ENCODE results near the gene STK10.

Gene STK10

GRCh38 chr5:172105811-172106210 lies 82.2 kb downstream of the STK10 start:
- DNase-seq = no peak

DNA sequence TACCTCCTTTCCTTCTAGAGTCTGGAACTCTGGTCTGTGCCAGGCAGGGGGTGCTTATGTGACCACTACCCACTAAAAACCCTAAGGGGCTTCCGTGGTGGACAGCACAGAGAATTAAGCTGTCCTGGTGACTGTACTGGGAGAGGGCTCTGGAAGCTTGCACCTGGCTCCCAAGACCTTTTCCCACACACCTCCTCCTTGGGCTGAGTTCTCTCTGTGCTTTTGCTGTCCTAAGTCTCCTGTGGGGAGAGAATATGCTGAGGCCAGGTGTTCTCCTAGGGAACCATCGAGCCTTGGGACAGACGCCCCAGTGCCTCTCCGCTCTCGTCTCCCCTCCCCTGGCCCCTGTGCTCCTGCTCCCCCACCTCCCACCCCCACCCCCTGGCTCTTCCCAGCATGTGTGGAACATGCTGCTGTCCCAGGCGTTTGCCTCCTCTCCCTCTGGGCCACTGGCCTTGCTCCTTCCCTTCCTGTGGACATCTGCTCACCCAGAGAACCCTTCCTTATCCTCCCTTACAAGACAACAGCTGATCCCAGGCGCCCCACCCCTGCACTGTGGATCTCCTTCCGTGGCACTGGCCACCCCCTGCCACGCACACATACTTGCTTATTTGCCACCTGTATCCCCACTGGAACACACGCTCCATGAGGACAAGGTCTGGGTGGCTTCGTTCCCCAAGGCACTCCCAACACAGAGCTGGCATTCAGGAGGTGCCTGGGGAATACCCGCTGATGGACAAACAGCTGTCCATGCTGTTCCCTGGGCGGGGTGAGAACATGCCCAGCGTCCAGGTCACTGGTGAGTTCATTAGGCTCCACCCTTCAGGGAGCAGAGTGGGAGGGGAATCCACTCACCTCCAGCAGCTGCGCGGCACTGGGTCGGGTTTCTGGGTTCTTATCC lies 83.0 kb downstream of the STK10 start:
- no peak for DNase-seq

DNA sequence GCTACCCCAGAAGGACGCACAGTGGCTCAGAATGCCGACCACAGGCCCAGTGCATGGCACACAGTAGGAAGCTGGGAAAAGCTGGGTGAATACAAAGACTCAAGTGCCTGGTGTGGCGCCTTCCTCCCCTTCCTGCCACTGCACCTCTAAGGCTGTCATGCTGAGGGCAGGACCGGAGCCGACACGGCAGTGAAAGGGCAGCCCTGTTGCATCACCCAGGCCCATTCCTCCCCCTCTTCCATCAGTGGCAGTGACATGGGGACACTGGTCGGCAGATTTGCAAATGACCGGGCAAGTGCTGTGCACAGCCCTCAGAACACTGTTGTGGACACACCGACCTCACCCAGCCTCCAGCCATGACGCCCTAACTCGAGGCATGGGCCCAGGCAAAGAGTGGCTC lies 84.0 kb downstream of the STK10 start:
- DNase-seq = no peak

- DNase-seq = no peak
Measured at GRCh38 chr5:172102913-172103626, 85.0 kb downstream of the STK10 start.

DNA sequence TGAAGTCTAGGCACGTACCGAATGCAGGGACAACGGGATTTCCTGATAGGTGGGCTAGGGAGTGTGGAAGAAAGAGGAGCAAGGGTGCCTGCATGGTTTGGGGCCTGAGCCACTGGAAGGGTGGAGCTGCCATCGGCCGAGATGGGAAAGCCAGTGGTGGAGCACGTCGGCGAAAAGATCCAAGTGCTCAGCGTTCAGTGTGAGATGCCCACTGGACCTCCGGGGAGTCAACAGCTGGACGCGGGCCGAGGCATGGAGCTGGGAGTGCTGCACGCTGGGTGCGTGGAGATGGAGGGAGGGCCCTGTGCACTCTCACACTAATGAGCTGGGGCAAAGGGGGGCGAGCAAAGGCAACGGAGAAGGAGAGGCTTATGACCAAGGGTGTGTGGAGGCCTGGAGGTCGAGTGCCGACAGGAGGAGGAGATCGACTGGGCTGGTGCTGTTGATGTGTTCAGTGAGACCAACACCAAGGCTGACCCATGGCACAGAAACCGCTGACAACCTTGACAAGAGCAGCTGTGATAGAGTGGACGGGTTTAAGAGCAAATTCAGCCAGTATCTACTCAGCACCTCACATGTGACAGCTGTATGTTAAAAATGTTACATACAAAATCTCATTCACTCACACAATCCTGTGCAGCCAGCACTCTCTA lies 85.7 kb downstream of the STK10 start:
- DNase-seq = no peak

DNA sequence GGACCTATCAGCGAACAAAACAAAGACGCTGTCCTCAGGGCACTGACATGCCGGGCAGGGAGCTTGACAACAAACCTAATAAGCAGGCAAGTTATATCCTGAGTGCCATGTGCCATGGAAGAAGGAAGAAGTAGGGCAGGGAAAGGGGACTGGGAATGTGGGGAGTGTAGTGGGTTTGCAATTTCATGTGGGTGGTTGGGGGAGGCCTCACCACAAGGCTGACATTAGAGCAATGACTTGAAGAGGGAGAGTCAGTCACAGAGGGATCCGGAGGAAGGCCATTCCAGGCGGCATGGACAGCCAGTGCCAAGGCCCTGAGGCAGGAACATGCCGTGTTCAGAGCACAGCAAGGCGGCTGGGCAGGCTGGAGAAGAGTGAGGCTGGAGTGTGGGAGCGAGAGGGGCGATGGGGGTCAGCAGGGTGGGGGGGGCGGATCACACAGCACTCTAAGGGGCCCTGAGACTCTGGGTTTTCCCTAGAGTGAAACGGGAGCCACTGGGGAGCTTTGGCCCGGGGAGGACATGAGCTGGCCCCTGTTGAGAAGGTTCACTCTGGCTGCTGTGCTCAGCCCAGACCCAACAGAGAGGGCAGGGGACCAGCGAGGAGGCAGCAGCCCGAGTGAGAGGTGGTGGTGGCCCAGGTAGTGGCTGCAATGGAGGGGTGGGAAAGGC lies 86.3 kb downstream of the STK10 start:
- DNase-seq = no peak

DNA sequence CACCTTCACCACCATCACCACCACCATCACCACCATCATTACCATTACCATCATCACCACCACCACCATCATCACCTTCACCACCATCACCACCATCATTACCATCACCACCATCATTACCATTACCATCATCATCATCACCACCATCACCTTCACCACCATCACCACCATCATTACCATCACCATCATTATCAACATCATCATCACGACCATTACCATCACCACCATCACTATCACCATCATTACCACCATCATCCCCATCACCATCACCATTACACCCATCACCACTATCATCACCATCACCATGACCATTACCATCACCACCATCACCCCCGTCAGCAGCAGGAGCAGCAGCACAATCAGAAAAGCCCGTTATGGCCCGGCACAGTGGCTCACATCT lies 89.1 kb downstream of the STK10 start:
- DNase-seq = no peak

DNA sequence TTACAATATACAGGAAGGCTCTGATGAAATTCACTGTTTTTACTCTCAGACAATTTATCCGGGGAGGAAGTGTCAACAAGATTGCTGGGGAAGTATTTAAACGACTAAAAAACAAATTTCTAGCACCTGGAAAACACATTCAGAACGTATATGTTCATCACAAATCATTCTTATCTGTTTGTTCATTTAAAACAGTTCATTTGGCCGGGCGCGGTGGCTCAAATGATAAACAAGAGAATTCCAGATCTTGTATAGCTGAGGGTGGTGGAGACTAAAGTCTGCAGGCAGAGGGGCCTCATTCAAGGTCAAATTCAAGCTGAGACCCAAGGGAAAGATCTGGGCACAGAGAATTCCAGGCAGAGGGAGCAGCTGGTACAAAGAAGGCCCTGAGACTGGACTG lies 90.0 kb downstream of the STK10 start:
- DNase-seq = no peak

DNA sequence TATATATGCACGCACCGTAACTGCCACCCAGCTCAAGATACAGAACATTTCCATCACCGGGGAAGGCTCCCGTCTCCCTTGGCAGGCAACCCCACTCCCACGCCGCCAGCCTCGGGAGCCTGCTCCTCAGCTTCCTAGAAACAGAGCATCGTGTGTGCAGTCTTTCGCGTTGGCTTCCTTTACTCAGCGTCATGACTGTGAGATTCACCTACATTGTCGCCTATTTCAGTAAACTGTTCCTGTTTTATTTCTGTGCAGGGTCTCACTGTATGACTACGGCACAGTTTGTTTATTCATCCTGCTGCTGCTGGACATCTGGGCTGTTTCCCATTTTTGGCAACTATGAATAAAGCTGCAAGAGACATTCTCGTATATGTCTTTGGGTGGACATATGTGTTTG lies 90.7 kb downstream of the STK10 start:
- DNase-seq = no peak

DNA sequence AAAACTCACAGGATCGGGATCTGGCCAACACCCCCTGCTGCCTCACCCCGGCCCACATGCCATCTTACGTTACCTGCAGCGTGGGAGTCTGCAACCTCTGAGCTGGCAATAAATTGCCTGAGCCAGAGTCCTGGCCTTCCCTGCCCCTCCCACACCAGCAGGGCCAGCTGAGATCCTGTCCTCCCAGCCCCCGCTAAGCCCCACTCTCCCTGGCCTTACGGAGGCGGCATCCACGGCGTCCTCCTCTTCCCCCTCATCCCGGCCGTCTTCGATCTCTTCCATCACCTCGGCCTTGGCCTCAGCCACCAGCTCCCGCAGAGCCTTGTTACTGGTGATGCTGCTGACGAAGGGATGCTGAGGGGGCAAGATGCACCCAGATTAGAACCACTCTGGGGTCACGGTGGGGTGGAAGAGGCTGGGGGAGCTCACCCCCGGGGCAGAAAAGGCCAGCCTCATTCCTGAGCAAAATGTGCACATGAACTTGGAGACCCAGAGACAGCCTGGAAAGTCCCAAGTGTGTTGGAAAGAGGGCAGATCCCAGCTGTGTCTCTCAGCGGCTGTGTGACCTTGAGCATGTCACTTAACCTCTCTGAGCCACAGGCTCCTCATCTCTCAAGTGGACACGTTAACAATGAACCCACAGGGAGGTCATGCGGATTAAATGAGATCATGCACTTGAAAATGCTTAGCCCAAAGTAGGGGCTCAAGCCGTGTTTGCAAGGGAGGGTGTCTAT lies 91.7 kb downstream of the STK10 start:
- DNase-seq = no peak

DNA sequence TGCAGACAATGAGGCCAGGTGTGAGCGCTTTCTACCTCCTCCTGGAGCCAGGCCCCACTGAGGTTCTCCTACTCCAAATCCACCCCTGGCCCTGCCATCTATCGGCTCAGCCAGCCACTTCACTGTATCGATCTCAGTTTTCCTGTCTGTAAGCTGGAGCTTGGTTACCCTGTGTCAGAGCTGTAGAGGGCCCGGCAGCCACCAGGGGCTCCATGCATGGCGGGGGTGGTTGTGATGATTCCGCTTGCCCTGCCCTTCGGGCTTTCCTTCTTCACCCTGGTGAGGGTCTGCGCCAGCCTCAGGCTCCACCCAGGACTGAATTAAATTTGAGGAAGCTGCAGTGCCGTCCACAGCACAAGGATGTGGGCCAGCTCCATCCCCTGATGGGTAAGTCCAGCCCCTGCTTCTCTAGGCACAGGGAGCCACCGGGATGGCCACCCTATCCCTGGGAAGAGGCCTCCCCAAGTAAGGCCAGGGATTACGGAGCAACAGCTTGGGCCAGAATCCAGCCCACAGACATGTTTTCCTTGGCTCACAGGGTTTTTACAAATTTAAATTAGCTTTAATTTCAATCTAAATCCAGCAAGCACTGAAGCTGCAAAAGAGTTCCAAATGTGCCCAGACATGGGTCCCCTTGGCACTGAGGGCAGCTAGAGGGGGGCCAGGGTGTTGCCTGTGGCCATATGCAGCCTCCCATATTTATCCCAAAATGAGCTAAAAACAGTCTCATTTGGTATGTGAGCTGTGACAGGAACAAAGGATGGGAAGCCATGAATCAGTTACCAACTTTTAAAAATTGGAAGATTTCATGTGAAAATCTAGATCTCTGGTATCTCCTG lies 92.4 kb downstream of the STK10 start:
- DNase-seq = no peak

DNA sequence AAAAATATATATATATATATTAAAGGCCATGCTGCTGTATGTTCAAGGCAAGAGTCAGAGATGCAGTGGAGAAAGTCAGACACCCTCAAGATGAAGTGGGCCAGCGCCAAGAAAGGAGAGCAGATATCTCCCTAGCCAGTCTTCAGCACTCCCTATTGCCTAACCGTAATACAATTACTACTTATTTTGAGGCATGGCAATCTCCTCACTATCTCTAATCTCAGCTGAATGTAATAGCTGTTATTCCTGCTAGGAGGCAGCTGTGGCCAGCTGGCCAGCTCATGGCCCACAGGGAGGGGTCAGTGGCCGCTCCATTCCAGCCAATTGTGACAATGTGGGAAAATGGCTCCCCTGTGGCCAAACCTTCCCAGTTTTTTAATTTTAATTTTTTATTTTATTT lies 94.1 kb downstream of the STK10 start:
- no peak for DNase-seq

DNA sequence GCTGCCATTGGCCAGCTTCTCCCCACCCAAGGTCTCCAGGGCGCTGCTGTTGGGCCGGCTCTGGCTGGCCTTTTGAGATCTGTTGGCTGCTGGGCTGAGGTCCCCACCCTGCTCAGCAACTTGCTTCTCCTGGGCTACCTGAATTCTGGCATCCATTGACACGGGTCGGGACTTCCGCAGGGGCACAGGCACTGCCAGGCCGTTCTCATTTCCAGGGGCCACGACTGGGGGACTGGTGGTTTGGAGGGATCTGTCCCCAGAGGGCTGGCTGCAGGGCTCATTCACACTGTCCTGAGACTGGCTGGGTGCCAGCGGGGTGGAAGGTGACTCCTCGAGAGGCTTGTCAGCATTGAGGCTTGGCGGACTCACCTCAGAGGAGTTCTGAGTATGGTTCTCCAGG lies 94.5 kb downstream of the STK10 start:
- DNase-seq = no peak

- no peak for DNase-seq
Measured at GRCh38 chr5:172091956-172092732, 95.9 kb downstream of the STK10 start.

DNA sequence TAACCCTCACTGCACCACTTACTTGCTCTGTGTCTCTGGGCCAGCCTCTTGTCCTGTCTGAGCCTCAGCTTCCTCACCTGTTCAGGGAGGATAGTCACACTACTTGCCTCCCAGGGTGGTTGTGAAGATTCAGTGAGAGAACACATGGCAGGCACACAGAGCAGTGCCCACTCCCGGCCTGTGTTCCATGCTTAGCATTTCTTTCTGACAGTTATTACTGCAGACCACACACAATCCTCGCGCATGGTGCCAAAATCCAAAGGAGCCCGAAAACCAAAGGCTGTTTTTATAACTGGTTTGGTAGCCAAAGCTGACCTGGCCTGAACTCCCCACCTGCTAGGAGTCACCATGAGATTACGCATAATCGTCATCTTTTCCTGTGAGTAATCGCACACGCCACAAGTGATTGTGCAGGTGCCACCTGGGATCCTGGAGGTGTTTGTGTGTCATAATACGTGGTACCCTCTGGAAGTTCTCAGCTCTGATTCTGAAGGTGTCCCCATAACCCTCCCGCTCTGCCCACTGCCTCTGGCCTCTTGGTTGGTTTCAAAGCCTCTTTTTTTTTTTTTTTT lies 97.0 kb downstream of the STK10 start:
- no peak for DNase-seq

GRCh38 chr5:172089298-172090117 lies 98.5 kb downstream of the STK10 start:
- no peak for DNase-seq

DNA sequence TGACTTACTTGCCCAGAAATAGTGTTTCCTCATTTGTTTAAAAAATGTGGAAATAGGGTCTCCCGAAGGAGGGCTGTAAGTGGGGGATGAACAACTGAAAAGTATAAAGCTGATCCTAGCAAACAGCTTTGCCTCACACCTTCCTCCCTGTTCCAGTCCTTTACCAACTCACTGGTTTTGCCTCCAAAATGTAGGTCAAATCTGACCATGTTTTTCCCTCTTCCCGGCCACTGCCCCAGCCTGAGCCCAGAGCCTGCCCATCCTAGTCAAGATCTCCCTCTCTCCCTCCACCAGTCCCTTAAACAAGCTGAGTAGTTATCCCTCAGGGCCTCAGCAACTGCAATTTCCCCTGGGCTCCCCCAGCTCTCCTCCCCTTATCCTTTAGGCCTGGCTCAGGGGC lies 99.2 kb downstream of the STK10 start:
- DNase-seq = no peak

GRCh38 chr5:172086194-172086975 lies 101.6 kb downstream of the STK10 start:
- no peak for DNase-seq

- DNase-seq = no peak
Measured at GRCh38 chr5:172085738-172086137, 102.3 kb downstream of the STK10 start.
